Effector memory CD4-positive, alpha-beta T cell (primary cell): ENCODE measurements around the gene PNPLA1.

ENCODE experiments used
- DNase-seq, 3 donors: peaks; one replicate each; pipeline ENCODE4 v3.0.0-alpha.2; 2020
- H3K27ac ChIP-seq: 2 replicates; pipeline ENCODE4 v1.7.0; 2013; ENCODE audit warnings: mild to moderate bottlenecking, low read length, moderate library complexity; ENCODE audit not compliant: insufficient read depth, poor library complexity, severe bottlenecking
- H3K27me3 ChIP-seq: replicated peaks from 2 replicates; pipeline ENCODE4 v1.7.0; 2013; ENCODE audit warnings: mild to moderate bottlenecking, low read length; ENCODE audit not compliant: insufficient read depth, control insufficient read depth, poor library complexity, severe bottlenecking
- H3K36me3 ChIP-seq: 2 replicates; pipeline ENCODE4 v1.7.0; 2013; ENCODE audit warnings: mild to moderate bottlenecking, low read length, moderate library complexity; ENCODE audit not compliant: control insufficient read depth, insufficient read depth
- H3K4me1 ChIP-seq: 2 replicates; pipeline ENCODE4 v1.7.0; 2013; ENCODE audit warnings: low read length, mild to moderate bottlenecking; ENCODE audit not compliant: control insufficient read depth, insufficient read depth, poor library complexity, severe bottlenecking
- H3K4me3 ChIP-seq: 2 replicates; pipeline ENCODE4 v1.7.0; 2013; ENCODE audit warnings: low read length, low read depth, mild to moderate bottlenecking; ENCODE audit not compliant: insufficient read depth, poor library complexity, severe bottlenecking
- H3K9me3 ChIP-seq: 2 replicates; pipeline ENCODE4 v1.7.0; 2013; ENCODE audit warnings: mild to moderate bottlenecking, low read length, moderate library complexity; ENCODE audit not compliant: control insufficient read depth

The PNPLA1 gene

GRCh38 chr6:36230371-36230770, 39.5 kb upstream of the PNPLA1 start:
- Histone ChIP-seq H3K4me3 (no peak overlapping the region), H3K4me1 (no peaks in the 10 kb centered on the region), H3K27me3 (no peaks in the 10 kb centered on the region), H3K9me3 (no peaks in the 10 kb centered on the region), H3K36me3 (peaks cover 53% of the 10 kb centered on the region), H3K27ac (no peak overlapping the region)
- no peak for DNase-seq

GRCh38 chr6:36232172-36232571, 37.7 kb upstream of the PNPLA1 start:
- Histone ChIP-seq H3K27me3 (no peaks in the 10 kb centered on the region), H3K9me3 (no peaks in the 10 kb centered on the region), H3K36me3 (peaks cover 44% of the 10 kb centered on the region), H3K4me3 (no peak overlapping the region), H3K27ac (no peak overlapping the region), H3K4me1 (no peaks in the 10 kb centered on the region)
- no peak for DNase-seq

- DNase-seq = no peak
- Histone ChIP-seq H3K27ac (no peak overlapping the region), H3K27me3 (no peaks in the 10 kb centered on the region), H3K4me1 (no peaks in the 10 kb centered on the region), H3K9me3 (no peaks in the 10 kb centered on the region), H3K4me3 (no peak overlapping the region), H3K36me3 (peaks cover 22% of the 10 kb centered on the region)
Measured at GRCh38 chr6:36235309-36235708, 34.6 kb upstream of the PNPLA1 start.

GRCh38 chr6:36235862-36236261, 34.0 kb upstream of the PNPLA1 start:
- H3K27ac ChIP-seq = no peak overlapping the region
- no peak for DNase-seq
- peaks cover 16% of the 10 kb centered on the region for H3K36me3 ChIP-seq
- H3K4me3 ChIP-seq = no peak overlapping the region
- no peaks in the 10 kb centered on the region for H3K4me1 ChIP-seq
- no peaks in the 10 kb centered on the region for H3K27me3 ChIP-seq
- H3K9me3 ChIP-seq = no peaks in the 10 kb centered on the region

GRCh38 chr6:36239774-36240173, 30.1 kb upstream of the PNPLA1 start:
- H3K9me3 ChIP-seq = no peaks in the 10 kb centered on the region
- H3K27ac ChIP-seq = no peak overlapping the region
- no peak overlapping the region for H3K4me3 ChIP-seq
- no peaks in the 10 kb centered on the region for H3K27me3 ChIP-seq
- H3K36me3 ChIP-seq = no peaks in the 10 kb centered on the region
- no peaks in the 10 kb centered on the region for H3K4me1 ChIP-seq
- DNase-seq = no peak

GRCh38 chr6:36241728-36242127, 28.1 kb upstream of the PNPLA1 start:
- Histone ChIP-seq H3K9me3 (no peaks in the 10 kb centered on the region), H3K36me3 (no peaks in the 10 kb centered on the region), H3K27ac (no peak overlapping the region), H3K4me1 (no peaks in the 10 kb centered on the region), H3K27me3 (no peaks in the 10 kb centered on the region), H3K4me3 (no peak overlapping the region)
- no peak for DNase-seq

GRCh38 chr6:36242161-36242560, 27.7 kb upstream of the PNPLA1 start:
- Histone ChIP-seq H3K27me3 (no peaks in the 10 kb centered on the region), H3K4me1 (no peaks in the 10 kb centered on the region), H3K9me3 (no peaks in the 10 kb centered on the region), H3K27ac (no peak overlapping the region), H3K4me3 (no peak overlapping the region), H3K36me3 (no peaks in the 10 kb centered on the region)
- no peak for DNase-seq

- Histone ChIP-seq H3K4me3 (no peak overlapping the region), H3K9me3 (no peaks in the 10 kb centered on the region), H3K4me1 (no peaks in the 10 kb centered on the region), H3K36me3 (no peaks in the 10 kb centered on the region), H3K27ac (no peak overlapping the region), H3K27me3 (no peaks in the 10 kb centered on the region)
- DNase-seq = no peak
Measured at GRCh38 chr6:36242626-36243025, 27.2 kb upstream of the PNPLA1 start.

GRCh38 chr6:36243562-36244212, 26.2 kb upstream of the PNPLA1 start:
- H3K36me3 ChIP-seq = no peaks in the 10 kb centered on the region
- no peaks in the 10 kb centered on the region for H3K4me1 ChIP-seq
- H3K4me3 ChIP-seq = no peak overlapping the region
- no peaks in the 10 kb centered on the region for H3K9me3 ChIP-seq
- H3K27ac ChIP-seq = no peak overlapping the region
- no peak for DNase-seq
- no peaks in the 10 kb centered on the region for H3K27me3 ChIP-seq

- Histone ChIP-seq H3K9me3 (no peaks in the 10 kb centered on the region), H3K36me3 (no peaks in the 10 kb centered on the region), H3K4me1 (no peaks in the 10 kb centered on the region), H3K27ac (no peak overlapping the region), H3K4me3 (no peak overlapping the region), H3K27me3 (no peaks in the 10 kb centered on the region)
- no peak for DNase-seq
Measured at GRCh38 chr6:36244641-36245280, 25.1 kb upstream of the PNPLA1 start.
